WERI-Rb-1 (cell line): ENCODE measurements around the gene CALN1.

ENCODE experiments used
- DNase-seq: peaks from one replicate; pipeline ENCODE4 v3.0.0-alpha.2; 2020
- H3K27ac ChIP-seq: fragments of 250-450 bp; sonication (Bioruptor Pico); 2 replicates; pipeline ENCODE4 v1.5.1; 2020; ENCODE audit warnings: mild to moderate bottlenecking, moderate library complexity
- H3K27me3 ChIP-seq: fragments of 250-450 bp; sonication (Bioruptor Pico); 2 replicates; pipeline ENCODE4 v1.5.1; 2021; ENCODE audit warnings: mild to moderate bottlenecking, low read depth, moderate library complexity; ENCODE audit not compliant: insufficient read depth, severe bottlenecking
- H3K36me3 ChIP-seq: fragments of 250-450 bp; sonication (Bioruptor Pico); 2 replicates; pipeline ENCODE4 v1.5.1; 2020; ENCODE audit warnings: mild to moderate bottlenecking, moderate library complexity
- H3K4me3 ChIP-seq: 2 replicates; pipeline ENCODE4 v1.5.1; 2011; ENCODE audit warnings: low read depth, mild to moderate bottlenecking, control low read depth, low read length
- H3K9me3 ChIP-seq: fragments of 250-450 bp; sonication (Bioruptor Pico); 2 replicates; pipeline ENCODE4 v1.5.1; 2021; ENCODE audit warnings: mild to moderate bottlenecking, moderate library complexity; ENCODE audit not compliant: severe bottlenecking
- CTCF ChIP-seq: IDR thresholded peaks from 2 replicates; pipeline ENCODE4 v1.5.1; 2011; ENCODE audit warnings: low read depth, mild to moderate bottlenecking, control low read depth, inconsistent platforms, low read length

Gene CALN1

DNA sequence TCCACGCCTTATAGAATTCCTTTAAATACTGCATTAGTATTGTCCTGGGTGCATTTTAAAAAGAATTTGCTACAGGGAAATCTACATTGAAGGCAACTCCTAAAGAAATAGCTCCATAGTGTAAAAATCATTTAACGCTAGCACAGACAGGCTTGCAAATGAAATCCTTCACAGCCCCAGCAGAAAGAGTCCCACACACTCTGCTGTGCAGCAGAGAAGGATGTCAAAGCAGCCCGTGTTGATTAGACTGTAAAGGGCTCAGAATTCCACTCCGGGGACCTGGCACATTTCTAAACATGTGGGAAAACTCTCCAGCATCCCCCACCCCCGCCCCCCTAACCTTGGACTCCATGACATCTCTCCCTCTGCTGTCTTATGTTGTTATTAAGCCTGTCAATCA, 176.8 kb downstream of the CALN1 start:
- Histone ChIP-seq H3K27me3 (peaks cover 11% of the 10 kb centered on the region), H3K27ac (no peak overlapping the region), H3K9me3 (no peaks in the 10 kb centered on the region), H3K36me3 (no peaks in the 10 kb centered on the region), H3K4me3 (no peak overlapping the region)
- no peak for DNase-seq
- no peak for TF ChIP-seq CTCF

- Histone ChIP-seq H3K4me3 (no peak overlapping the region), H3K27ac (no peak overlapping the region), H3K36me3 (no peaks in the 10 kb centered on the region), H3K27me3 (peaks cover 9% of the 10 kb centered on the region), H3K9me3 (no peaks in the 10 kb centered on the region)
- DNase-seq: no peak
- no peak for TF ChIP-seq CTCF
These were observed 178.1 kb downstream of the CALN1 start for GRCh38 chr7:72234086-72234485.

GRCh38 chr7:72230281-72230680, 181.9 kb downstream of the CALN1 start:
- no peak for TF ChIP-seq CTCF
- DNase-seq: no peak
- Histone ChIP-seq H3K9me3 (no peaks in the 10 kb centered on the region), H3K27ac (no peak overlapping the region), H3K4me3 (no peak overlapping the region), H3K27me3 (peaks cover 6% of the 10 kb centered on the region), H3K36me3 (no peaks in the 10 kb centered on the region)

GRCh38 chr7:72223351-72223750, 188.8 kb downstream of the CALN1 start:
- peaks cover 6% of the 10 kb centered on the region for H3K27me3 ChIP-seq
- DNase-seq: no peak
- H3K4me3 ChIP-seq: no peak overlapping the region
- no peaks in the 10 kb centered on the region for H3K36me3 ChIP-seq
- no peak overlapping the region for H3K27ac ChIP-seq
- TF ChIP-seq CTCF: no peak
- H3K9me3 ChIP-seq: no peaks in the 10 kb centered on the region

GRCh38 chr7:72222136-72222535, 190.0 kb downstream of the CALN1 start:
- no peak for TF ChIP-seq CTCF
- no peak overlapping the region for H3K27ac ChIP-seq
- H3K27me3 ChIP-seq: peaks cover 6% of the 10 kb centered on the region
- no peaks in the 10 kb centered on the region for H3K9me3 ChIP-seq
- DNase-seq: no peak
- H3K36me3 ChIP-seq: no peaks in the 10 kb centered on the region
- H3K4me3 ChIP-seq: no peak overlapping the region

- TF ChIP-seq CTCF: no peak
- Histone ChIP-seq H3K9me3 (no peaks in the 10 kb centered on the region), H3K4me3 (no peak overlapping the region), H3K27me3 (peaks cover 16% of the 10 kb centered on the region), H3K36me3 (no peaks in the 10 kb centered on the region), H3K27ac (no peak overlapping the region)
- DNase-seq: no peak
These were observed 192.6 kb downstream of the CALN1 start for GRCh38 chr7:72219500-72219899.
